Epithelial cell of esophagus (primary cell): ENCODE data around the gene CABLES1.
"Not testable (repeated sequence)": the region's sequence is repeated elsewhere in the genome, so short reads cannot be mapped to it uniquely, and the experiment has no call there.

ENCODE experiments used
- DNase-seq: peaks from one replicate; pipeline ENCODE4 v3.0.0; 2010; ENCODE audit warnings: low read depth
- H3K4me3 ChIP-seq: 2 replicates; pipeline ENCODE4 v1.5.1; 2011; ENCODE audit warnings: mild to moderate bottlenecking, low read length, control low read depth
- CTCF ChIP-seq: IDR thresholded peaks from 2 replicates; pipeline ENCODE4 v1.5.1; 2011; ENCODE audit warnings: low read depth, mild to moderate bottlenecking, low read length, control low read depth, inconsistent platforms; ENCODE audit not compliant: insufficient read depth; ENCODE audit errors: missing control alignments

CABLES1 gene

GRCh38 chr18:23283916-23284430 is 148.7 kb downstream of the CABLES1 start:
- no peak overlapping the region for H3K4me3 ChIP-seq
- DNase-seq: peak; percentile 79
- TF ChIP-seq CTCF: no peak

GRCh38 chr18:23284629-23285028 is 149.3 kb downstream of the CABLES1 start:
- H3K4me3 ChIP-seq: no peak overlapping the region
- no peak for TF ChIP-seq CTCF
- no peak for DNase-seq

GRCh38 chr18:23285581-23285980 is 150.3 kb downstream of the CABLES1 start:
- DNase-seq, H3K4me3 ChIP-seq: not testable (repeated sequence)

DNA sequence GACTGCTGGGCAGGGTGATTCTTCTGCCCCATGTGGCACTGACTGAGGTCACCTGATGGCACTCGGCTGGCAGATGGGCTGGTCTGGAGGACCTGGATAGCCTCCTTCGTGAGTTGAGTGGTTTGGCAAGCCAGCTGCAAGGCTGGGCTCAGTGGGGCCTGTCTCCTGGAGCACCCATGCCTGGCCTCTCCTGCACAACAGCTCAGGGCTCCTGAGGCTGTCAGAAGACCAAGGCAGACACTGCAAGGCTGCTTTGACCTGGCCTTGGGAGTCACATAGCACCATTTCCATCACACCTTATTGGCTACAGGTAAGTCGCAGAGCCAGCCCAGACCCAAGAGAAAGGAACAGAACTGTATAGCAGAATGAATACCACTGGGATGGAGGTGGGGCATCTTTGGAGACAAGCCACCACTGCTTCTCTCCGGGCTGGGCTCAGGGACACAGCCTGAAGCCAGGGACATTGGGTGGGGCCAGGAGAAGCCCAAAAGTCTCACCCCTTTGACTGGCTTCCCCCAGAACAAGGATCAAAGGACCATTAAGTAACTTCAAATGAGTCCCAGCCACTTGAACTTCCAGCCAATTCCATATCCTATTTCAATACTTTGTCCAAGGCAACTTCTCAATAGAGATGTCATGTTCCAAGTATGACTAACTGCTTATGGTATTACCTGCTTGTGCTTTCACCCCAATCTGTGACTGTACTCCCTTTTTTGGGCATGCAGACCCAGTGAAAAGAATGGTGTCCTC is 156.3 kb downstream of the CABLES1 start:
- peak; percentile 66 for DNase-seq
- TF ChIP-seq CTCF: no peak

GRCh38 chr18:23300231-23300805 is 165.0 kb downstream of the CABLES1 start:
- DNase-seq: no peak
- no peak overlapping the region for H3K4me3 ChIP-seq
- no peak for TF ChIP-seq CTCF

More for the DNA sequence above, 156.3 kb downstream of the CABLES1 start:
- H3K4me3 ChIP-seq: no peak overlapping the region

GRCh38 chr18:23301972-23302371 is 166.7 kb downstream of the CABLES1 start:
- TF ChIP-seq CTCF: no peak
- no peak overlapping the region for H3K4me3 ChIP-seq

GRCh38 chr18:23302511-23302850 is 167.2 kb downstream of the CABLES1 start:
- H3K4me3 ChIP-seq: no peak overlapping the region
- no peak for DNase-seq
- no peak for TF ChIP-seq CTCF

More at GRCh38 chr18:23301972-23302371, 166.7 kb downstream of the CABLES1 start:
- no peak for DNase-seq
